HL-60 (cell line): ENCODE results near the gene MRPL20.

Experiments
- DNase-seq, 2 experiments: peaks; one replicate each; pipeline ENCODE4 v3.0.0-alpha.2; 2010 to 2020; ENCODE audit warnings: low read depth in 1 of 2, low spot score in 1 of 2
- H3K27ac ChIP-seq: fragments of 250-450 bp; sonication (Bioruptor Pico); replicated peaks from 2 replicates; pipeline ENCODE4 v1.5.1; 2020; ENCODE audit warnings: mild to moderate bottlenecking, moderate library complexity
- H3K27me3 ChIP-seq: fragments of 250-450 bp; sonication (Bioruptor Pico); 2 replicates; pipeline ENCODE4 v1.5.1; 2021; ENCODE audit warnings: mild to moderate bottlenecking, moderate library complexity; ENCODE audit not compliant: insufficient read depth, poor library complexity, severe bottlenecking
- H3K4me3 ChIP-seq: replicated peaks from 2 replicates; pipeline ENCODE4 v1.5.1; 2011; ENCODE audit warnings: mild to moderate bottlenecking, control low read depth, low read length; ENCODE audit not compliant: insufficient read depth
- CTCF ChIP-seq: IDR thresholded peaks from one replicate; pipeline ENCODE4 v1.5.1; 2011; ENCODE audit warnings: low read length, control low read depth, inconsistent platforms; ENCODE audit not compliant: insufficient read depth
- GABPA ChIP-seq: IDR thresholded peaks from 2 replicates; pipeline ENCODE4 v1.6.1; 2012; ENCODE audit warnings: low read depth
- POLR2AphosphoS5 ChIP-seq: IDR thresholded peaks from 2 replicates; pipeline ENCODE4 v1.6.1; 2012; ENCODE audit warnings: low read depth
- REST ChIP-seq: IDR thresholded peaks from 2 replicates; pipeline ENCODE4 v1.6.1; 2012; ENCODE audit warnings: low read depth; ENCODE audit not compliant: insufficient replicate concordance
- SPI1 ChIP-seq: IDR thresholded peaks from 2 replicates; pipeline ENCODE4 v1.6.1; 2012; ENCODE audit warnings: low read depth, mild to moderate bottlenecking, borderline replicate concordance

The MRPL20 gene

GRCh38 chr1:1432274-1432950, 25.3 kb upstream of the MRPL20 start:
- no peak overlapping the region for H3K4me3 ChIP-seq
- TF ChIP-seq POLR2AphosphoS5 (no peak), SPI1 (no peak), GABPA (no peak), CTCF (no peak), REST (no peak)
- no peak for DNase-seq
- no peak overlapping the region for H3K27ac ChIP-seq
- peaks cover 24% of the 10 kb centered on the region for H3K27me3 ChIP-seq

GRCh38 chr1:1431845-1432273, 24.8 kb upstream of the MRPL20 start:
- Histone ChIP-seq H3K4me3 (no peak overlapping the region), H3K27ac (no peak overlapping the region), H3K27me3 (peaks cover 27% of the 10 kb centered on the region)
- DNase-seq = no peak
- TF ChIP-seq SPI1 = no peak
- TF ChIP-seq CTCF = no peak
- TF ChIP-seq GABPA = no peak
- no peak for TF ChIP-seq REST
- TF ChIP-seq POLR2AphosphoS5 = no peak

- Histone ChIP-seq H3K27me3 (peaks cover 31% of the 10 kb centered on the region), H3K4me3 (no peak overlapping the region), H3K27ac (no peak overlapping the region)
- no peak for DNase-seq
- TF ChIP-seq REST (no peak), SPI1 (no peak), POLR2AphosphoS5 (no peak), GABPA (no peak), CTCF (no peak)
Measured at GRCh38 chr1:1430992-1431844, 24.1 kb upstream of the MRPL20 start.
